IMR-90 (cell line): ENCODE data around the gene HOXB9. TPM values are rescaled to one million over a fixed set of nuclear protein-coding genes. Genes with fewer than 3 reads are reported as not detected.

Experiments
- ATAC-seq: fragments of 200-7000 bp; cut with Tn5 transposase; 2 replicates; pipeline ENCODE4 v1.9.1; 2020; ENCODE audit warnings: low read depth, mild to moderate bottlenecking, moderate library complexity
- BruUV-seq: library from RNA; stranded (reverse); fragments of 400-500 nt; replicated peaks from 2 replicates; lab custom pipeline; 2021; lab: Mats Ljungman, UMichigan
- CTCF ChIA-PET: fragments of 300-600 bp; formaldehyde crosslinking; extraction: SDS; loops from one replicate; lab custom pipeline; 2021; ENCODE audit warnings: antibody characterized with exemption; lab: Yijun Ruan, JAX
- POLR2A ChIA-PET: fragments of 300-600 bp; sonication (Branson Sonifier 250); formaldehyde crosslinking; loops from one replicate; lab custom pipeline; 2022; ENCODE audit warnings: antibody characterized with exemption; ENCODE audit not compliant: unreplicated experiment; lab: Charles Lee
- DNase-seq: peaks from one replicate; pipeline ENCODE4 v3.0.0; 2013
- H2AFZ ChIP-seq: replicated peaks from 2 replicates; pipeline ENCODE3; 2013; ENCODE audit warnings: low read length, mild to moderate bottlenecking; ENCODE audit not compliant: poor library complexity
- H2AK5ac ChIP-seq: 2 replicates; pipeline ENCODE4 v1.6.1; 2013; ENCODE audit warnings: low read depth, low read length, inconsistent platforms
- H2AK9ac ChIP-seq: replicated peaks from 2 replicates; pipeline ENCODE3; 2013; ENCODE audit warnings: mild to moderate bottlenecking, low read depth, low read length, moderate library complexity; ENCODE audit not compliant: poor library complexity
- H2BK120ac ChIP-seq: 2 replicates; pipeline ENCODE4 v1.6.1; 2013; ENCODE audit warnings: low read depth, low read length, inconsistent platforms
- H2BK15ac ChIP-seq: 3 replicates; pipeline ENCODE4 v1.6.1; 2013; ENCODE audit warnings: low read depth, low read length, inconsistent platforms
- H2BK20ac ChIP-seq: 2 replicates; pipeline ENCODE4 v1.6.1; 2013; ENCODE audit warnings: low read depth, mild to moderate bottlenecking, inconsistent platforms, low read length, moderate library complexity
- H2BK5ac ChIP-seq: 2 replicates; pipeline ENCODE4 v1.6.1; 2013; ENCODE audit warnings: mild to moderate bottlenecking, low read depth, low read length, inconsistent platforms; ENCODE audit not compliant: poor library complexity, severe bottlenecking
- H3K14ac ChIP-seq: replicated peaks from 2 replicates; pipeline ENCODE4 v1.6.1; 2013; ENCODE audit warnings: low read depth, low read length, inconsistent platforms
- H3K18ac ChIP-seq: 2 replicates; pipeline ENCODE4 v1.6.1; 2013; ENCODE audit warnings: low read depth, low read length, control low read depth
- H3K23ac ChIP-seq: 2 replicates; pipeline ENCODE4 v1.6.1; 2013; ENCODE audit warnings: low read depth, low read length, inconsistent platforms
- H3K27ac ChIP-seq: 2 replicates; pipeline ENCODE4 v1.5.1; 2013; ENCODE audit warnings: mild to moderate bottlenecking, control low read depth, low read length; ENCODE audit not compliant: insufficient read depth
- H3K27me3 ChIP-seq: 2 replicates; pipeline ENCODE4 v1.6.1; 2013; ENCODE audit warnings: low read length; ENCODE audit not compliant: control insufficient read depth, insufficient read depth
- H3K36me3 ChIP-seq: 2 replicates; pipeline ENCODE4 v1.6.1; 2013; ENCODE audit warnings: low read length, mixed read lengths; ENCODE audit not compliant: control insufficient read depth, insufficient read depth
- H3K4ac ChIP-seq: 2 replicates; pipeline ENCODE4 v1.6.1; 2013; ENCODE audit warnings: low read depth, low read length, inconsistent platforms
- H3K4me1 ChIP-seq: 2 replicates; pipeline ENCODE4 v1.6.1; 2013; ENCODE audit warnings: low read length, mixed read lengths; ENCODE audit not compliant: control insufficient read depth, insufficient read depth
- H3K4me2 ChIP-seq: 2 replicates; pipeline ENCODE4 v1.6.1; 2013; ENCODE audit warnings: low read depth, mild to moderate bottlenecking, control low read depth, low read length, moderate library complexity
- H3K4me3 ChIP-seq: 2 replicates; pipeline ENCODE4 v1.5.1; 2013; ENCODE audit warnings: low read depth, mild to moderate bottlenecking, control low read depth, low read length, moderate library complexity; ENCODE audit not compliant: insufficient read depth
- H3K56ac ChIP-seq: 2 replicates; pipeline ENCODE4 v1.6.1; 2013; ENCODE audit warnings: low read length, inconsistent platforms; ENCODE audit not compliant: insufficient read depth; ENCODE audit errors: extremely low read depth
- H3K79me1 ChIP-seq, 2 experiments: 2 replicates each; pipeline ENCODE4 v1.6.1; 2013; ENCODE audit warnings: low read length in 2 of 2, inconsistent platforms in 1 of 2, low read depth in 1 of 2
- H3K9ac ChIP-seq: 2 replicates; pipeline ENCODE4 v1.6.1; 2013; ENCODE audit warnings: low read depth, low read length, control low read depth
- H3K9me1 ChIP-seq: 2 replicates; pipeline ENCODE4 v1.6.1; 2013; ENCODE audit warnings: low read length, inconsistent platforms; ENCODE audit not compliant: insufficient read depth
- H3K9me3 ChIP-seq: 2 replicates; pipeline ENCODE4 v1.6.1; 2013; ENCODE audit warnings: low read length; ENCODE audit not compliant: control insufficient read depth, insufficient read depth
- H4K20me1 ChIP-seq: 2 replicates; pipeline ENCODE4 v1.6.1; 2013; ENCODE audit warnings: low read length, inconsistent platforms; ENCODE audit not compliant: insufficient read depth
- H4K5ac ChIP-seq: 2 replicates; pipeline ENCODE4 v1.6.1; 2013; ENCODE audit warnings: mild to moderate bottlenecking, low read depth, low read length, control low read depth
- H4K8ac ChIP-seq, 2 experiments: 2 replicates each; pipeline ENCODE4 v1.6.1; 2013; ENCODE audit warnings: low read depth in 2 of 2, low read length in 2 of 2, control low read depth in 1 of 2, inconsistent platforms in 1 of 2
- H4K91ac ChIP-seq: 2 replicates; pipeline ENCODE4 v1.6.1; 2013; ENCODE audit warnings: low read depth, low read length, inconsistent platforms; ENCODE audit not compliant: insufficient read depth
- BHLHE40 ChIP-seq: fragments of 150-350 bp; IDR thresholded peaks from 2 replicates; pipeline ENCODE4 v1.6.1; 2016; ENCODE audit warnings: mild to moderate bottlenecking, low read depth, low read length
- CHD1 ChIP-seq: IDR thresholded peaks from 2 replicates; pipeline ENCODE4 v1.6.1; 2012; ENCODE audit warnings: low read depth, low read length, improper control_type of control experiment
- ELK1 ChIP-seq: fragments of 150-350 bp; IDR thresholded peaks from 2 replicates; pipeline ENCODE4 v1.6.1; 2016; ENCODE audit warnings: low read depth, mild to moderate bottlenecking, low read length, moderate library complexity, borderline replicate concordance
- FOS ChIP-seq: fragments of 150-350 bp; IDR thresholded peaks from 2 replicates; pipeline ENCODE4 v1.6.1; 2016; ENCODE audit warnings: low read depth, low read length
- MAFK ChIP-seq: IDR thresholded peaks from 2 replicates; pipeline ENCODE4 v1.6.1; 2012; ENCODE audit warnings: low read depth, low read length, improper control_type of control experiment
- MXI1 ChIP-seq: IDR thresholded peaks from 2 replicates; pipeline ENCODE4 v1.6.1; 2012; ENCODE audit warnings: low read depth, mild to moderate bottlenecking, low read length, moderate library complexity, borderline replicate concordance
- NFE2L2 ChIP-seq: fragments of 150-350 bp; IDR thresholded peaks from 2 replicates; pipeline ENCODE4 v1.6.1; 2016; ENCODE audit warnings: low read depth, mild to moderate bottlenecking, low read length
- POLR2A ChIP-seq: IDR thresholded peaks from 2 replicates; pipeline ENCODE4 v1.6.1; 2012; ENCODE audit warnings: mild to moderate bottlenecking, low read depth, low read length
- RAD21 ChIP-seq: IDR thresholded peaks from 2 replicates; pipeline ENCODE4 v1.6.1; 2012; ENCODE audit warnings: low read length, improper control_type of control experiment
- RFX5 ChIP-seq: IDR thresholded peaks from 2 replicates; pipeline ENCODE4 v1.8.0; 2012; ENCODE audit warnings: low read depth, mild to moderate bottlenecking, low read length, moderate library complexity
- SMC3 ChIP-seq: fragments of 150-350 bp; IDR thresholded peaks from 2 replicates; pipeline ENCODE4 v1.6.1; 2016; ENCODE audit warnings: low read depth, mild to moderate bottlenecking, antibody characterized with exemption, low read length, moderate library complexity
- USF2 ChIP-seq: fragments of 150-350 bp; IDR thresholded peaks from 2 replicates; pipeline ENCODE4 v1.6.1; 2017; ENCODE audit warnings: mild to moderate bottlenecking, antibody characterized with exemption, low read length, low read depth
- WGBS, 2 experiments: methylation state at CpG; one replicate each; pipeline versions ENCODE4 v1.1.5 to v1.1.7; 2013; ENCODE audit warnings: missing lambda C conversion rate in 2 of 2; ENCODE audit not compliant: insufficient read length in 1 of 2; ENCODE audit errors: extremely low coverage in 2 of 2; 5-methylcytosine and 5-hydroxymethylcytosine counted together
- dilution Hi-C: fragments of 300-500 bp; cut with HindIII; formaldehyde crosslinking; loops from one replicate; pipeline ENCODE4 v1.14.3; 2018; ENCODE audit warnings: low sequenced_read_pairs; ENCODE audit not compliant: unreplicated experiment
- in situ Hi-C: fragments of 300-500 bp; cut with MboI; formaldehyde crosslinking; loops from 3 replicates; pipeline ENCODE4 v1.14.3; 2019; ENCODE audit warnings: low sequenced_read_pairs, inconsistent platforms, mixed read lengths
- intact Hi-C: fragments of 100-400 bp; cut with micrococcal nuclease; formaldehyde crosslinking; loops from 2 replicates; pipeline ENCODE4 v1.10.0; 2022
- polyA plus RNA-seq, 3 experiments: library from polyadenylated mRNA; depleted of rRNA; stranded (reverse); fragments of >200 nt; gene quantifications; 2 replicates each; pipeline ENCODE4 v1.2.3, GENCODE V29; 2012; ENCODE audit warnings: low replicate concordance in 1 of 3
- total RNA-seq: library from RNA; depleted of rRNA; stranded (reverse); fragments of >200 nt; gene quantifications from 2 replicates; pipeline ENCODE4 v1.2.3, GENCODE V29; 2012
- TF ChIP-seq, protein P1 (sequence below): conservative IDR thresholded peaks from 2 replicates; pipeline ENCODE4 v1.5.1; 2012; ENCODE audit warnings: mild to moderate bottlenecking, low read depth, low read length, improper control_type of control experiment

HOXB9 gene
- total and polyA plus RNA-seq, 2 of the 4 experiments (the other 2 are of a cell fraction) = 0.05 TPM; not detected in 1

DNA sequence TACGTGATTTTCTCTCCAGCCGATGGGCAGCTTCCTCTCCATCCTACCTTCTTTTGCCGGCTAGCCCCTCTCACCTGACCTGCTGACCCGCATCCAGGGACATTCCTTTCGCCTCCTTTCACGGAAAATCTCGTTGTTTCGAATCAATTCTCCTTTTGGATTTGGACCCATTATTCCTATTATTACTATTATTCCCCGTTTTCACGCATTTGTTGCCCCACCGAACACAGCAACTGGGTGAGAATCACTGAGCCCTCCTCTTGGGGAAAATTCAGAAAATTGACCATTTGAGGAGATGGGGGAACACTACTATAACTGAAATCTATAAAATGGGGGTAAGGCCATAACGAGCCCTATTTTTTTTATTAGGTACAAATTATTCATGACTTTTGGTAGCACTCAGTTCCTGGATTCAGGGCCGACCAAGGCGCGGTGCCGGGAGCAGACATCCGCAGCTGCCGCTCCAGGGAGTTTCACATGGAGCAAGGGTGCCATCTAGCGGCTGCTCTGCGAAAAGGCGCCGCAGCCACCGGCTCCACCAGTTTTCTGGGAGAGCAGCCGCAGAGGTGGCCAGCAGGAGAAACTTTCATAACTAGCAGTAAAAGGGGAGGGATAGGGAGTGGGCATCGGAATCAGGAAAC is 7.8 kb downstream of the HOXB9 start:
- H3K79me1 ChIP-seq = no peaks in the 10 kb centered on the region
- intact Hi-C loops = loop anchor here (1.0 to 2.0 kb wide), 6 partner anchors 282 to 592 kb away; no protein-coding TSS in a partner anchor
- H3K14ac ChIP-seq = no peak overlapping the region
- H4K5ac ChIP-seq = no peak overlapping the region
- ChIA-PET CTCF (interaction anchor here (0.6 to 1.5 kb wide), 7 partner anchors 9 to 593 kb away, joined by 3 read pairs; no protein-coding TSS in a partner anchor), POLR2A (no interaction called here)
- H3K9me1 ChIP-seq = no peaks in the 10 kb centered on the region
- H3K4me3 ChIP-seq = no peak overlapping the region
- BruUV-seq = no TSS peak
- H2AK9ac ChIP-seq = no peak overlapping the region
- H3K18ac ChIP-seq = no peak overlapping the region
- ATAC-seq (peak; percentile 93), DNase-seq (peak; percentile 79)
- 3% methylated on average over 8 of the region's 25 CpGs; no CpG with 5 or more reads in 1 of the 2 experiments for WGBS, 2 experiments
- no peak overlapping the region for H3K4ac ChIP-seq
- H2AK5ac ChIP-seq = no peak overlapping the region
- H2BK120ac ChIP-seq = no peak overlapping the region
- H3K9me3 ChIP-seq = peaks cover 9% of the 10 kb centered on the region
- no peaks in the 10 kb centered on the region for H3K36me3 ChIP-seq
- 0 out of 2 replicates have a peak overlapping the region, but pooled peaks have one; percentile 18 for H3K4me2 ChIP-seq
- H2BK15ac ChIP-seq = no peak overlapping the region
- H3K23ac ChIP-seq = peak overlapping the region; percentile 45; the same call in 1 of the 2 replicates
- dilution Hi-C loops = no loop called here
- in situ Hi-C loops = no loop called here
- no peak overlapping the region for H3K56ac ChIP-seq
- H2BK20ac ChIP-seq = no peak overlapping the region
- H4K91ac ChIP-seq = no peak overlapping the region
- H3K27me3 ChIP-seq = peaks cover 79% of the 10 kb centered on the region
- H2BK5ac ChIP-seq = no peak overlapping the region
- H4K8ac ChIP-seq = no peak overlapping the region
- no peaks in the 10 kb centered on the region; the same call in 1 of the 2 replicates for H3K4me1 ChIP-seq
- TF ChIP-seq BHLHE40 (no peak), USF2 (no peak), NFE2L2 (no peak), ELK1 (no peak), RAD21 (peak; percentile 97), POLR2A (peak; percentile 57; the same call in 1 of the 2 replicates), MAFK (no peak), RFX5 (no peak), MXI1 (0 out of 2 replicates have a peak, but pooled peaks have one; percentile 9), CHD1 (no peak), FOS (no peak), SMC3 (peak; percentile 94)
- TF ChIP-seq, protein P1, sequence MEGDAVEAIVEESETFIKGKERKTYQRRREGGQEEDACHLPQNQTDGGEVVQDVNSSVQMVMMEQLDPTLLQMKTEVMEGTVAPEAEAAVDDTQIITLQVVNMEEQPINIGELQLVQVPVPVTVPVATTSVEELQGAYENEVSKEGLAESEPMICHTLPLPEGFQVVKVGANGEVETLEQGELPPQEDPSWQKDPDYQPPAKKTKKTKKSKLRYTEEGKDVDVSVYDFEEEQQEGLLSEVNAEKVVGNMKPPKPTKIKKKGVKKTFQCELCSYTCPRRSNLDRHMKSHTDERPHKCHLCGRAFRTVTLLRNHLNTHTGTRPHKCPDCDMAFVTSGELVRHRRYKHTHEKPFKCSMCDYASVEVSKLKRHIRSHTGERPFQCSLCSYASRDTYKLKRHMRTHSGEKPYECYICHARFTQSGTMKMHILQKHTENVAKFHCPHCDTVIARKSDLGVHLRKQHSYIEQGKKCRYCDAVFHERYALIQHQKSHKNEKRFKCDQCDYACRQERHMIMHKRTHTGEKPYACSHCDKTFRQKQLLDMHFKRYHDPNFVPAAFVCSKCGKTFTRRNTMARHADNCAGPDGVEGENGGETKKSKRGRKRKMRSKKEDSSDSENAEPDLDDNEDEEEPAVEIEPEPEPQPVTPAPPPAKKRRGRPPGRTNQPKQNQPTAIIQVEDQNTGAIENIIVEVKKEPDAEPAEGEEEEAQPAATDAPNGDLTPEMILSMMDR = peak; percentile 98
- H2AFZ ChIP-seq = no peak overlapping the region
- H4K20me1 ChIP-seq = peaks cover 4% of the 10 kb centered on the region; the same call in 1 of the 2 replicates
- H3K9ac ChIP-seq = no peak overlapping the region
- no peak overlapping the region for H3K27ac ChIP-seq
